Endothelial cell of umbilical vein (primary cell): ENCODE data around the gene DUSP16. TPM values are rescaled to one million over a fixed set of nuclear protein-coding genes. Genes with fewer than 3 reads are reported as not detected.

ENCODE experiments used
- BruUV-seq: library from RNA; stranded (reverse); fragments of 400-500 nt; replicated peaks from 2 replicates; lab custom pipeline; 2021; lab: Mats Ljungman, UMichigan
- CTCF ChIA-PET: fragments of 300-600, 350-600 bp; sonication (Branson Sonifier 250); formaldehyde crosslinking; loops from one replicate; lab custom pipeline; 2021; ENCODE audit warnings: antibody characterized with exemption, inconsistent platforms; lab: Charles Lee
- POLR2A ChIA-PET: fragments of 300-600, 350-600 bp; sonication (Branson Sonifier 250); formaldehyde crosslinking; loops from one replicate; lab custom pipeline; 2021; ENCODE audit warnings: antibody characterized with exemption, inconsistent platforms; lab: Charles Lee
- DNase-seq: peaks from one replicate; pipeline ENCODE4 v3.0.0-alpha.2; 2011; ENCODE audit warnings: low read depth, low spot score
- FAIRE-seq: peaks from 2 replicates; lab custom pipeline; 2011; peaks lifted over from hg19 to GRCh38; lab: Jason Lieb, UNC
- H2AFZ ChIP-seq: 2 replicates; pipeline ENCODE4 v1.6.0; 2012; ENCODE audit warnings: low read depth, low read length, control low read depth, inconsistent platforms
- H3K27ac ChIP-seq: 2 replicates; pipeline ENCODE4 v1.5.1; 2011; ENCODE audit warnings: low read depth, mild to moderate bottlenecking, control low read depth, low read length, moderate library complexity; ENCODE audit not compliant: insufficient read depth
- H3K27me3 ChIP-seq, 2 experiments: 2 replicates each; pipeline versions ENCODE4 v1.6.0 to v1.6.1; 2011; ENCODE audit warnings: low read length in 2 of 2, mixed read lengths in 1 of 2; ENCODE audit not compliant: control insufficient read depth in 2 of 2, insufficient read depth in 2 of 2
- H3K36me3 ChIP-seq, 2 experiments: 2 replicates in 1 of 2; 3 replicates in 1 of 2; pipeline ENCODE4 v1.5.1; 2011; ENCODE audit warnings: low read length in 2 of 2, mild to moderate bottlenecking in 1 of 2, moderate library complexity in 1 of 2; ENCODE audit not compliant: control insufficient read depth in 2 of 2, insufficient read depth in 2 of 2; ENCODE audit errors: extremely low read depth in 1 of 2
- H3K4me1 ChIP-seq: 3 replicates; pipeline ENCODE4 v1.5.1; 2011; ENCODE audit warnings: mild to moderate bottlenecking, low read length; ENCODE audit not compliant: control insufficient read depth, insufficient read depth; ENCODE audit errors: extremely low read depth
- H3K4me2 ChIP-seq: 2 replicates; pipeline ENCODE4 v1.6.1; 2011; ENCODE audit warnings: low read length, control low read depth, mixed read lengths; ENCODE audit not compliant: insufficient read depth
- H3K4me3 ChIP-seq, 3 experiments: fragments of 200-600 bp in 1 of 3; sonication (generic), shearing (Covaris generic) in 1 of 3; replicated peaks in 1 of 3; 2 replicates each; pipeline ENCODE4 v1.5.1; 2011 to 2016; ENCODE audit warnings: control low read depth in 3 of 3, low read length in 3 of 3, mild to moderate bottlenecking in 2 of 3, inconsistent platforms in 1 of 3, low read depth in 1 of 3, moderate library complexity in 1 of 3; ENCODE audit not compliant: insufficient read depth in 1 of 3
- H3K79me2 ChIP-seq: 2 replicates; pipeline ENCODE4 v1.6.0; 2012; ENCODE audit warnings: low read length, inconsistent platforms; ENCODE audit not compliant: control insufficient read depth, insufficient read depth
- H3K9ac ChIP-seq: replicated peaks from 2 replicates; pipeline ENCODE3; 2011; ENCODE audit warnings: low read length, control low read depth; ENCODE audit not compliant: insufficient read depth; ENCODE audit errors: extremely low read depth
- H3K9me1 ChIP-seq: replicated peaks from 3 replicates; pipeline ENCODE4 v1.6.0; 2011; ENCODE audit warnings: mild to moderate bottlenecking, low read length; ENCODE audit not compliant: control insufficient read depth, insufficient read depth; ENCODE audit errors: extremely low read depth
- H3K9me3 ChIP-seq: replicated peaks from 2 replicates; pipeline ENCODE4 v1.5.1; 2012; ENCODE audit warnings: low read length, inconsistent platforms; ENCODE audit not compliant: control insufficient read depth, insufficient read depth
- H4K20me1 ChIP-seq: replicated peaks from 2 replicates; pipeline ENCODE3; 2011; ENCODE audit warnings: mild to moderate bottlenecking, low read length; ENCODE audit not compliant: control insufficient read depth, insufficient read depth; ENCODE audit errors: extremely low read depth
- FOS ChIP-seq: IDR thresholded peaks from 2 replicates; pipeline ENCODE4 v1.6.1; 2011; ENCODE audit warnings: mild to moderate bottlenecking, low read length, moderate library complexity, borderline replicate concordance; ENCODE audit not compliant: insufficient read depth
- GATA2 ChIP-seq: IDR thresholded peaks from 2 replicates; pipeline ENCODE4 v1.7.0; 2011; ENCODE audit warnings: low read depth, mild to moderate bottlenecking, moderate library complexity, mixed read lengths, low read length; ENCODE audit not compliant: insufficient read length, insufficient read depth
- MYC ChIP-seq: IDR thresholded peaks from one replicate; pipeline ENCODE4 v1.6.1; 2011; ENCODE audit warnings: mild to moderate bottlenecking, low read depth, low read length
- POLR2A ChIP-seq: IDR thresholded peaks from 2 replicates; pipeline ENCODE4 v1.6.1; 2012; ENCODE audit warnings: low read depth, mild to moderate bottlenecking, control low read depth, low read length
- dilution Hi-C: fragments of 300-500 bp; cut with MboI; formaldehyde crosslinking; loops from one replicate; pipeline ENCODE4 v1.15.0; 2019; ENCODE audit warnings: low sequenced_read_pairs; ENCODE audit not compliant: extremely low pct_ligation_motif_present
- intact Hi-C: fragments of 100-400 bp; cut with micrococcal nuclease; formaldehyde crosslinking; loops from one replicate; pipeline ENCODE4 v1.10.0; 2022
- polyA plus RNA-seq, 4 experiments: library from polyadenylated mRNA; depleted of rRNA in 3 of 4; stranded (reverse) in 3 of 4; unstranded in 1 of 4; fragments of >200 nt; gene quantifications; 2 replicates each; pipeline versions ENCODE4 v1.2.1 to v1.2.3, GENCODE V29; 2011 to 2012; ENCODE audit warnings: missing spikeins in 1 of 4
- total RNA-seq: library from RNA; stranded (reverse); gene quantifications from 2 replicates; pipeline ENCODE4 v1.2.3, GENCODE V29; 2021

DUSP16 gene
- total and polyA plus RNA-seq, 2 donors (not counting 3 experiments of a cell fraction or from before 2014, with no cell fraction given): 7.4 to 19.5 TPM

DNA sequence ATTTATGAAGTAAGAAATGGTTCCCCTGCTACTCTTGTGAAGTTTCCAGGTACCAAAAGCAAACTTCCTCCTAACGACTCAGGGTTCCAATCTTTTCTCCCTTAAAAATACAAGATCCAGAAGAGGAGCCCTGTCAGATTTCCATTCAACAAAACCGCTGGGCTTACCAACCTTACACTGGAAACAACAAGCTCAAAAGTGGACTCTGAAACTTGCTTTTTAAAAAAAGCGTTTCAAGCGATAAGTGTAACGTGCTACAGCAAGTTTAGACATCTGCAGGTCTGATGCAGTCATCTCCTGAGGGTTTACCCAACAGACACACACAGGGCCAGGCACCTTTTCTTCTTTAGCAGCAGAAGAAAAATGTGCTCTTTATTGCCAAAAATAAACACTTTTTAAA, 42.1 kb upstream of the DUSP16 start:
- no peak overlapping the region for H3K9ac ChIP-seq
- no peaks in the 10 kb centered on the region for H3K9me3 ChIP-seq
- no peak overlapping the region for H3K27ac ChIP-seq
- no peak for DNase-seq
- dilution Hi-C loops: no loop called here
- BruUV-seq: no TSS peak
- no peak overlapping the region for H2AFZ ChIP-seq
- no peaks in the 10 kb centered on the region for H4K20me1 ChIP-seq
- intact Hi-C loops: no loop called here
- TF ChIP-seq GATA2: no peak
- H3K79me2 ChIP-seq: no peaks in the 10 kb centered on the region
- H3K4me3 ChIP-seq: no peak overlapping the region
- no peak overlapping the region for H3K4me2 ChIP-seq
- CTCF ChIA-PET: no interaction called here
- H3K36me3 ChIP-seq: no peaks in the 10 kb centered on the region
- peaks cover 0 to 9% of the 10 kb centered on the region in 2 experiments for H3K27me3 ChIP-seq
- no peaks in the 10 kb centered on the region for H3K4me1 ChIP-seq
- FAIRE-seq: no peak
- POLR2A ChIA-PET: no interaction called here
- no peaks in the 10 kb centered on the region for H3K9me1 ChIP-seq

DNA sequence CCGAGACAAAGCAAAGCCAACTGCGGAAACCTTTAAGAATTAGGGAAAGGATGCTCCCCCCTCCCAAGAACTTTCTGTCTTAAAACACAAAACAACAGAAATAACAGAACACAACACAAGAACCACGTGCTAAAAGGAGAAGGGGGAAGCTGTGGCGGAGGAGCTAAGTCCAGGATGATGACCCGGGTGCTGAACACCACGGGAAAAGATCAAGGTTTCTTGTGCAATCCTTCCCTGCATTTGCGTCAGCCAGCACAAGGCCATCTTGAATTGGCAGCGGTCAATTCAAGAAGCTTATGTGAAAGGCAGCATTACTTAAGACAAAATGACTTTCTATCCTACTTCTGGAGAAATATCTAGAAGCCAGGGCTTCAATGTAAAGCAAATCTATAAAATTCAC, 38.0 kb upstream of the DUSP16 start:
- Histone ChIP-seq H3K9me1 (no peaks in the 10 kb centered on the region), H4K20me1 (no peaks in the 10 kb centered on the region), H3K9ac (no peak overlapping the region), H3K36me3 (no peaks in the 10 kb centered on the region), H3K27ac (no peak overlapping the region), H3K4me3 (no peak overlapping the region), H3K9me3 (no peaks in the 10 kb centered on the region), H3K79me2 (no peaks in the 10 kb centered on the region), H2AFZ (no peak overlapping the region), H3K4me2 (no peak overlapping the region), H3K4me1 (no peaks in the 10 kb centered on the region), H3K27me3 (peaks cover 7 to 16% of the 10 kb centered on the region in 2 experiments)
- BruUV-seq: no TSS peak
- dilution Hi-C loops: no loop called here
- CTCF ChIA-PET: interaction anchor here (1.9 kb wide), 1 partner anchor 26 kb away, joined by 4 read pairs; no protein-coding TSS in a partner anchor
- POLR2A ChIA-PET: no interaction called here
- no peak for FAIRE-seq
- intact Hi-C loops: no loop called here
- TF ChIP-seq FOS (no peak), POLR2A (no peak), GATA2 (no peak), MYC (no peak)
- no peak for DNase-seq
